GOT3 (cell line): ENCODE data around the gene TLCD2.
"Not testable (repeated sequence)": the region's sequence is repeated elsewhere in the genome, so short reads cannot be mapped to it uniquely, and the experiment has no call there.

Source experiments
- DNase-seq: peaks from one replicate; lab custom pipeline; 2025; ENCODE audit warnings: mixed read lengths; lab: John Stamatoyannopoulos, UW

TLCD2 gene, protein sequence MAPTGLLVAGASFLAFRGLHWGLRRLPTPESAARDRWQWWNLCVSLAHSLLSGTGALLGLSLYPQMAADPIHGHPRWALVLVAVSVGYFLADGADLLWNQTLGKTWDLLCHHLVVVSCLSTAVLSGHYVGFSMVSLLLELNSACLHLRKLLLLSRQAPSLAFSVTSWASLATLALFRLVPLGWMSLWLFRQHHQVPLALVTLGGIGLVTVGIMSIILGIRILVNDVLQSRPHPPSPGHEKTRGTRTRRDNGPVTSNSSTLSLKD

DNA sequence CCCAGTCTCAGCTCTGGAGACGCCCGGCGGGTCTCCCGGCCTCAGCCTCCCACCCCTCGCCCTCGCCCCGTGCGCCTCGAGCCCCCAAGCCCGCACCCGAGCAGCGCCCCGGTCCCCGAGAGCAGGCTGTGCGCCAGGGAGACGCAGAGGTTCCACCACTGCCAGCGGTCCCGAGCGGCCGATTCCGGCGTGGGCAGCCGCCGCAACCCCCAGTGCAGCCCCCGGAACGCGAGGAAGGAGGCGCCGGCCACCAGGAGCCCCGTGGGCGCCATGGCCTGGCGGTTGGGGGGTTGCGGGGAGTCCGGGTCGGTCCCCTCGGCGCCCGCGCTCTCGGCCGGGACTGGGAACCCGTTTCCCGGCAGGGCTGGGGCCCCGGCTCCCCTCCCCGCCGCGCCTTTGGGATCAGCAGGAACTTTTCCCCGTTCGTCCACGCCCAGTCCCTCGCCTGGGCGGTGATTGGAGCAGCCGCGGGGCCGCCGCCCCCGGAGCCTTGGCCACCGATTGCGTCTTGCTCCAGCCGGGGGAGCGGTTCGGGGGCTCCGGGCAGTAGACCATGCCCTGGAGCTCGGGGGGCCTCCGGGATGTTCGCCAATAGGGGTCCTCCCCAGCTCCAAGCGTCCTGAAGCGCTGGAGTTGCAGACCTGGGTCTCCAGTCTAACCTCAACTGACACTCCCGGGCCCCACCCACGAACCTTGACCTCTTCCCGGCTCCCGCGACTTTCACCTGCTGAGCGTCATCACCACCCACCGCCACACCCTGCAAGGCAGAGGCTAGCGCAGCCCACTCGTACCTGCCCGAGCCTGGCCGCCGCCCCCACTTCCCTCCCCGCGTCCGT, at the start of gene TLCD2:
TLCD2 (minus strand) TSS at position 407 of the 836 bp plus-strand sequence; CDS start at position 272, 135 bp downstream.
- no peak for DNase-seq

DNA sequence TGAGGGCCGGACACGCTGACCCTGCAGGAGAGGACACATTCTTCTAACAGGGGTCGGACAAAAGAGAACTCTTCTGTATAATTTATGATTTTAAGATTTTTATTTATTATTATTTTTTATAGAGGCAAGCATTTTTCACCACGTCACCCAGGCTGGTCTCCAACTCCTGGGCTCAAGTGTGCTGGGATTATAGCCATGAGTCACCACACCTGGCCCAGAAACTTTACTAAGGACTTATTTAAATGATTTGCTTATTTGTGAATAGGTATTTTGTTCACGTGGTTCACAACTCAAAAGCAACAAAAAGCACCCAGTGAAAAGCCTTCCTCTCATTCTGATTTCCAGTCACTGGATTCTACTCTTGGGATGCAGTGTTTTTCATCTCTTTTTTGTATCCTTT, 49.4 kb upstream of the TLCD2 start:
- no peak for DNase-seq

DNA sequence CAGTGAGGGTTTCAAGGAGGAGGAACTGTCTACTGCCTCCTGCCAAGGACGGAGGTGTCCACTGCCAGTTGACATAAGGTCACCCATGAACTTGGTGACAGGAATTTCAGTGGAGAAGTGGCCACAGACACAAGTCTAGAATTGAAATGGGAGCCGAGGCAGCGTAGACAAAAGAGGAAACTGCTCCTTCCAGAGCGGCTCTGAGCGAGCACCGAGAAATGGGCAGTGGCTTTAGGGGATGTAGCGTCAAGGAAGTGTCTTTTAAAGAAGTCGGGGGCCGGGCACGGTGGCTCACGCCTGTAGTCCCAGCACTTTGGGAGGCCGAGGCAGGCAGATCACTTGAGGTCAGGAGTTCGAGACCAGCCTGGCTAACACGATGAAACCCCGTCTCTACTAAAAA, 48.6 kb upstream of the TLCD2 start:
- no peak for DNase-seq

DNA sequence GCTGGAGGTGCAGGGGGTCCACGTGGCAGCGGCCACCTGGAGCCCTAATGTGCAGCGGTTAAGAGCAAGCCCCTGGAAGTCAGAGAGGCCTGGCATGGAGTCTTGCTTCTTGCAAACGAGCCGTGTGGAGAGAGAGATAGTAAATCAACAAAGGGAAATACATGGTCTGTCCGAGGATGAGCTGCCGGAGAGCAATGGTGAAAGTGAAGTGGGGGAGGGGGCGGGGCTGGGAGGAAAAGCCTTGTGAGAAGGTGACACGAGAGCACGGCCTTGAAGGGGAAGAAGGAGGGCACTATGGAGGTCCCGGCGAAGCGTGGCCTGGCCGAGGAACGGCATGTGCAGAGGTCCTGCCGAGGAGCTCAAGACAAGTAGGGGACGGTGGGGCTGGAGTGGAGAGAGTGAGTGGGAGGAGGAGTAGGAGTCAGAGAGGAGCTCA, 45.7 kb upstream of the TLCD2 start:
- no peak for DNase-seq

DNA sequence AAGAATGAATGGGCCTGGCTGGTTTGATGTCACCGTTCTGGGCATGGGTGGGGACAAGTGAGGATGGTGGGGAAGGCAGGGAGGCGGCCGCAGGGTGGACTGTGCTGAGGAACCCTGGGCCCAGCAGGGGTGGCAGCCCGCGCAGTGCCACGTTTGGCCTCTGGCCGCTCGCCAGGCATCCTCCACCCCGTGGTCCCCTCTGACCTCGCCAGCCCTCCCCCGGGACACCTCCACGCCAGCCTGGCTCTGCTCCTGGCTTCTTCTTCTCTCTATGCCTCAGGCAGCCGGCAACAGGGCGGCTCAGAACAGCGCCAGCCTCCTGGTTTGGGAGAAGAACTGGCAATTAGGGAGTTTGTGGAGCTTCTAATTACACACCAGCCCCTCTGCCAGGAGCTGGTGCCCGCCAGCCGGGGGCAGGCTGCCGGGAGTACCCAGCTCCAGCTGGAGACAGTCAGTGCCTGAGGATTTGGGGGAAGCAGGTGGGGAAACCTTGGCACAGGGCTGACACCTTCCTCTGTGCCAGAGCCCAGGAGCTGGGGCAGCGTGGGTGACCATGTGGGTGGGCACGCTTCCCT, 45.2 kb upstream of the TLCD2 start:
- no peak for DNase-seq

DNA sequence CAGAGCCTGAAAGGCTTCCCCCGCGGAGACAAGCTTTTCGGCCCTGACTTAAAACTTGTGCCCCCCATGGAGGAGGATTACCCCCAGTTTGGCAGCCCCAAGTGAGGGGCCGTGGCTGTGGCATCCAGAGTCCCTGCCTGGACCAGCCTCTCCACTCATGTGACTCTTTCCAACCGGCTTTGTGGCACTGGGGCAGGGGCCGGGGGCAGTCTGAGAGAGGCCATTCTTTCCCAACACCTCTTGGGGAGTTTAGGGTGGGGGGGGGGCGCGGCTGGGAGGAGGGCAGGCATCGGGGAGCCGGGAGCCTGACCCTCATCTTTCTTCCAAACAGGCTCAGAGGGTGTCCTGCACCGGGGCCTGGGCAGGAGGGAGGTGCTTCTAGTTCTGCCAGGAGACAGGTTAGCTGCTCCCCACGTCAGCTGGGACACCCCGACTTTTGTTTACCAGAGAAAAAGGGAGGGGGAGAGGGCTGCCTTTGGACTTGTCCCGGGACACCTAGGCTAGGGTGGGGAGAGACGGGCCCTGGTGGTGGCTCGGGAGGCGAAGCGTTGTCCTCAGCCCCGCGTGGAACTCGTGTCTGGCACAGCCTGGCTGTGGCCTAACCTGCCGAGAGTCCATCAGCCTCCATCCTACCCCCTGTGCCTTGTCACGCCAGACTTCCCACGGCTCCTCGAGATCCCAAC, 44.4 kb upstream of the TLCD2 start:
- DNase-seq: no peak

DNA sequence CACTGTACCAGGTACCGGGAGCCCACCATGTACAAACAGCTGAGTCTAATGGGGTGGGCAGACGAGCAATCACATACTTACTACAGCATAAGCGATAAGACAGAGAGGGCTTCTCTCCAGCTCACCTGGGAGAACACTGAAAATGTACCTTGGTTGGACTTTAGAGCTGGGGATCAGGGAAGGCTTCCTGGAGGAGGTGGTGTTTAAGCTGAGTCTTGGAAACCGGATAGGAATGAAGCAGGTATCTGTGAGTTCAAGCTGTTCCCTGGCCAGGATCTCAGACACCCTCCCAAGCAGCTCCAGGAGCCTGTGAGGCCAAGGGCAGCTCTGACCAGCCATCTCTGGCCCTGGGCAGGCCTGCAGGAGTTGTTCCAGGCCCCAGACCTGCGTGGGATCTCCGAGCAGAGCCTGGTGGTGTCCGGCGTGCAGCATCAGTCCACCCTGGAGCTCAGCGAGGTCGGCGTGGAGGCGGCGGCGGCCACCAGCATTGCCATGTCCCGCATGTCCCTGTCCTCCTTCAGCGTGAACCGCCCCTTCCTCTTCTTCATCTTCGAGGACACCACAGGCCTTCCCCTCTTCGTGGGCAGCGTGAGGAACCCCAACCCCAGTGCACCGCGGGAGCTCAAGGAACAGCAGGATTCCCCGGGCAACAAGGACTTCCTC, 43.7 kb upstream of the TLCD2 start:
- no peak for DNase-seq

DNA sequence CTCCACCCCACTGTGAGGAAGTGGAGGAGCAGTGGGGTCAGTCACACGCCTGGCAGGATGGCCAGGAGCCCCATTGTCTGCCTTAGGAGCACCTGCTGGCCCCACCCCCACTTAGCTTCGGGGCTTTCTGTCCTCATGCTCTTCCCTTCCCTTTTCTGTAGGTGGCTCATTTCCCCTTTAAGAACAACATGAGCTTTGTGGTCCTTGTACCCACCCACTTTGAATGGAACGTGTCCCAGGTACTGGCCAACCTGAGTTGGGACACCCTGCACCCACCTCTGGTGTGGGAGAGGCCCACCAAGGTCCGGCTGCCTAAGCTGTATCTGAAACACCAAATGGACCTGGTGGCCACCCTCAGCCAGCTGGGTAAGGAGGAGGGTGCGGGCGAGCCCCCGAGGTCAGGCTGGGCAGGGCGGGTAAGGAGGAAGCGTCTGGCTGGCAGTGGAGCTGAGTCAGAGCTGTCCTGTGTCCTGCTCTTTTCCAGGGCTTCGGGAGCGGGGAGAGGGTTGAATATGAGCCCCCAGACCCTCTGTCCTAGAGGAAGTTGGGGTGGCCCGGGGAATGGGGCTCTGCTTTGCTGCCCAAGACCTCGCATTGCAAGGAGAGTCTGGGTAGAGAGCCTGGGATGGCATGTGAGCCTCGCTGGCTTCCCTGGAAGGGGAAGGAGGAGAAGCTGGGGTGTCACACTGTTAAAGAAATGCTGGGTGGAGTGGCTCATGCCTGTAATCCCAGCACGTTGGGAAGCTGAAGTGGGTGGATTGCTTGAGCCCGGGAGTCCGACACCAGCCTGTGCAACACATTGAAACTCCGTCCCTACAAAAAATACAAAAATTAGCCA, 42.5 kb upstream of the TLCD2 start:
- no peak for DNase-seq

DNA sequence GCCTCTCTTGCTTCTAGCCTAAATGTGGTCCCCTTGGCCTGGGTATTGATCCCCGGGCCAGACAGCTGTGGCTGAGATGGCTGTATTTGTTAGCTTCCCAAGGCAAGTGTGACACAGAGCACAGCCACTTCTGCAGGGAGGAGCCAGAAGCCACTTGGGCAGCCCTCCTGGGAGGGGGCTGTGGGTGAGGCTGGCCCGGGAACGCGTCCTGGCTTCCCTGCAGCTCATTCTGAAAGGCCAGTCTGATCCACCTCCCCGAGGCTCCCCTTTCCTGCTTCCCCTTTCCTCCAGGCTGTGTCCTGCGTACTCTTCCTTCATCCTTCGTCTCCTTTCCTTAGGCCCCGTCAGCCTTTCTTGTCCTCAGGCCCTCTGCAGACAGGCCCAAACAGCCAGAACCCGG, 40.5 kb upstream of the TLCD2 start:
- DNase-seq: no peak

DNA sequence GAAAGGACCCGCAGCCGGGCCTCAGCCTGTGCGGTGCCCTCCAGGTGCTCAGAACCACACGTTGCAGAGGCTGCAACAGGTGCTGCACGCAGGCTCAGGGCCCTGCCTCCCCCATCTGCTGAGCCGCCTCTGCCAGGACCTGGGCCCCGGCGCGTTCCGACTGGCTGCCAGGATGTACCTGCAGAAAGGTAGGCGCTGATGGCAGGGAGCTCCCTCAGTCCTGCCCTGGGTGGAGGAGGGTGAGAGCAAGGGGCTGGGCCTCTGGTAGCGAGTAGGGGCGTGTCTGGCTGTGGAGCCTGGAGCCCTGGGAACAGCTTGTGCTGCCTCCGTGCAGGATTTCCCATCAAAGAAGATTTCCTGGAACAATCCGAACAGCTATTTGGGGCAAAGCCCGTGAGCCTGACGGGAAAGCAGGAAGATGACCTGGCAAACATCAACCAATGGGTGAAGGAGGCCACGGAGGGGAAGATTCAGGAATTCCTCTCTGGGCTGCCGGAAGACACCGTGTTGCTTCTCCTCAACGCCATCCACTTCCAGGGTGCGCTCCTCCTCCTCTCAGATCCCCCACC, 36.9 kb upstream of the TLCD2 start:
- DNase-seq: no peak

DNA sequence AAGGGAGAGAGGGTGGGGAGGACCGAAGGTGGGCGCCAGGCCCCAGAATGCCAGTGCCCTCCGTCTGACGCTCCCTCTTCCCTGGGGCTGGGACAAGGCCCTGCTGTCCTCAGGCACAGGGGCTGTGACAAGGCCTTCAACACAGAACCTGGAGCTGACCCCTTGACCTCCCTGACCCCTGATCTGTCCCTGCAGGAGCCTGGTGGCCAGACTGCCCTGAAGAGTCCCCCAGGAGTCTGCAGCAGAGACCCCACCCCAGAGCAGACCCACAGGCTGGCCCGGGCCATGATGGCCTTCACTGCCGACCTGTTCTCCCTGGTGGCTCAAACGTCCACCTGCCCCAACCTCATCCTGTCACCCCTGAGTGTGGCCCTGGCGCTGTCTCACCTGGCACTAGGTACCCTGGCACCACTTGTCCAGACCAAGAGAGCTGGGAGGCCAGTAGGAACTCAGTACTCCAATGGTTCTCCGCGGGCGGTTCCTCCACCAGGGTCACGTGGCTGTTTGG, 35.4 kb upstream of the TLCD2 start:
- DNase-seq: no peak

DNA sequence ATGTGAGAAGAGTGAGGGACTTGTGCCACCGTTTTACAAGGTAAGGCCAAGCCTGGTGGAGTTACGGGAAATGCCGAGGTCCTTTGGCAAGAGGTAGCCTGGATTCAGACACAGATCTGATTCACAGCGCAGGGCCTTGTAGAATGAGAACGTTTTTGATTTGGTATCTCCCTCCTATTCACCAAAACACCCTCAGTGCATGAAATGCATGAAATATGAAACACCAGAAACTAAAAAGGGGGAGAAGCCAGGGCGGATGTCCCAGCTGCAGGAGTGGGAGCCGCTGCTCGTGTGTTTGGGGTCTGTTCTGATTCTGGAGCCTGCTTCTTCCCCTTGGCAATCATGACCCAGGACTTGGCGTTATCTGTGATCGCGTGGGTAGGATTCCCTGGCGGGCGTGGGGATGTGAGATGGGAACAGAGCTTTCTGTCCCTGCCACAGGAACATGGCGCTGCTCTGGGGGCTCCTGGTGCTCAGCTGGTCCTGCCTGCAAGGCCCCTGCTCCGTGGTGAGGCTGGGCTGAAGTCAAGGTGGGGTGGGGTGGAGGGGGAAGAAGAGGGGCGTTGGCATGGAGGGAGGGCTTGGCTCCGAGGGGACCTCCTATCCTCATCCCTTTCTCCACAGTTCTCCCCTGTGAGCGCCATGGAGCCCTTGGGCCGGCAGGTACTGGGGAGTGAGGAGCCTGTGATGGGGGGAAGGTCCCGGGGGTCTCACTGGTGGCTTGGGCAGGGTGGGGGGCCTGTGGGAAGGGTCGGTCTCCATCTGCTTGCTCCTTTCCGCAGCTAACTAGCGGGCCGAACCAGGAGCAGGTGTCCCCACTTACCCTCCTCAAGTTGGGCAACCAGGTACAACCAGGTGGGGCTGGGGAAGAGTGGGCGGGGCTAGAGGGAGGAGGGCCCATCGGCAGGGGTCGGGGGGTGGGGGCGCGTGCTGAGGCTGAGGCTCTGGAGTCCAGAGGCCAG, 34.7 kb upstream of the TLCD2 start:
- DNase-seq: no peak

DNA sequence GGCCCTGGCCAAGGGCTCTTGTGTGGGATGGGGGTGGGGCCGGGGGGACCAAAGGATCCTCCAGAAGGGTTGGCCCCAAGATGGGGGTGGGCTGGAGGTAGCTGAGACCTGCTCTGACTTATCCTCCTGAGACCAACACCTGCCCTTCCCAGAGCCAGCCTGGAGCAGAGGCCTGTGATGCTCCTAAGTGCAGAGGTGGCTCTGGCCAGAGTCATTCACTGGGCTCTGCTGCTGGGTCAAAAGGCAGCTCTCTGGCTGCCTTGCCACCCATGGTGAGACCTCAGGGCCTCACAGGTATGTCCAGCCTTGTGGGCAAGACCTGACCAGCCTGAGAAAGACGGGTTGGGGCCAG, 32.9 kb upstream of the TLCD2 start:
- DNase-seq: no peak

DNA sequence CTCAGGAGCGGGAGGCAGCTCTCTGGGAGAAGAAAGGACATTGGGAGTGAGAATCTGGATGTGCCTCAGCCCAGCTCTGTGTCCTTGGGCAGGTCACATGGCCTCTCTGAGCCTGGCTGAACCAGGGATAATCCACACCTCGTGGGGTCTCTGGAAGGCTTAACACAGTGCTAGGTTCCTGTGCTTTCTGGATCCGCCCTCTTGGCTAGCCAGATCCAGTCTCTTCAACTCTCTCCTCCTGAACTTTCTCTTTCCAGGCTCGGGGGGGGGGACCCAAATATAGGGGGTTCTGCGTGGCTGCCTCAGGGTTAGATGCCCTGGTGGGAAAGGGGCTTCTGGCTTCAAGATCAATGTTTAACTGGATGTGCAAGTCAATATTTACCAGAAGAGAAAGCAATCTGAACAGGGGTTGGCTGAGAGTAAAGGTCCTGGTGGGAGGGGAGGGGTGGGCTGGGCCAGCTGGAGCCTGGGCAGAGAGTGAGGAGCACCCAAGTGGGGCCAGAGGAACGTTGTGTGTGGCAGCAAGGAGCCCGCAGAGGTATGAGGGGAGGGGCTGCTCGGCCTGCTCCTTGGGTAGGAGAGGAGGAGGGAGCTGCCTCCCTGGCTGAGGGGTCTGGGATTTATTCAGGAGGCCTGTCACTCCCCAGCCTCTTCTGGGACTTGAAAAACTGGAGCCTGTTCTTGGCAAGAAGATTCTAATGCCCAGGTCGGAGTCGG, 32.4 kb upstream of the TLCD2 start, which contains the start of gene SERPINF2:
SERPINF2 (plus strand) TSS at position 501 of the 717 bp plus-strand sequence. CDS start 2,125 bp downstream, outside the sequence.
- no peak for DNase-seq

DNA sequence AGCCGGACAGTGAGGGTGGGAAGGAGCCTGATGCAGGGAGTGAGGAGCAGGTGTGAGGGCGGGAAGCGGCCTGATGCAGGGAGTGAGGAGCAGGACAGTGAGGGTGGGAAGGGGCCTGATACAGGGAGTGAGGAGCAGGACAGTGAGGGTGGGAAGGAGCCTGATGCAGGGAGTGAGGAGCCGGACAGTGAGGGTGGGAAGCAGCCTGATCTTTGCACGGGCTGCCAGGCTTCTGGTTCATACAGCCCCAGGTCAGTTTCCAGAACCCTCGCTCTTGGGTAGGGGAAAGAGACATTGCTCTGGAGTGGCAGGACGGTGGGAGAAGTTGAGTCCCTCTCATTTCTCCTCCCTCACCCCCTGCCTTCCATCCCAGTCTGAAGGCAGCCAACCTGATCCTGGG, 31.7 kb upstream of the TLCD2 start:
- not testable (repeated sequence) for DNase-seq

DNA sequence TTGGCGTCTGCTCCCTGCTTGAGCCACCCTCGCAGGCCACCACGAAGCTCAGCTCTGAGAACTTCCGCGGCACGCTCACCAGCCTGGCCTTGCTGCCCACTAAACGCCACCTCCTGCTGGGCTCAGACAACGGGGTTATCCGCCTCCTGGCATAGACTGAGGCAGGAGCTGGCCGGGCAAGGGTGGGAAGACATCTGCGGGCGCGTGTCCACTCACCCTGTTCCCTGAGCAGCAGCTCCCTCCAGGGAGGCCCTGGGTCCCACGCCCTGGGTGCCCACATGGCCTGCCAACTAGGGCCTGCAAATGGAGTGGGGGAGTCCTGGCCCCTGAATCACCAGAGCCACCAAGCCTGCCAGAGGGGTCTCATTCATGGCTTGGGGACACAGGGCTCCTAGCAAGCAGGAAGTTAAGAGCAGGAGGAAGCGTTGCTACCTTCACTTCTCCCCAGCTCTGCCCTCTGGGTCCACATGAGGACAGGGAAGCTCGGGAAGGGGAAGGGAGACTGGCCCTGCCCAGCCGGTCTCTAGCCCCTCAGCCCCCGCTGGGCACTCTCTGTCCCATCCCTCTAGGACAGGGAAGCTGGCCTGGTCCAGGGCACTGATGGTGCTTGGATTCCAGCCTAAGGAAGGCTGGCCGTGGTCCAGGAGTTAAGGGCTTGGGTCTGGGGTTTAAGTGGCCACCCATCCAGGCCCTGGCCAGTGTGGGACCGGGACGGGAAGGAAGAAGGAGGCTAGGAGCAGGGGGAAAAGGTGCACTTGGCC, 27.5 kb upstream of the TLCD2 start:
- DNase-seq: no peak

DNA sequence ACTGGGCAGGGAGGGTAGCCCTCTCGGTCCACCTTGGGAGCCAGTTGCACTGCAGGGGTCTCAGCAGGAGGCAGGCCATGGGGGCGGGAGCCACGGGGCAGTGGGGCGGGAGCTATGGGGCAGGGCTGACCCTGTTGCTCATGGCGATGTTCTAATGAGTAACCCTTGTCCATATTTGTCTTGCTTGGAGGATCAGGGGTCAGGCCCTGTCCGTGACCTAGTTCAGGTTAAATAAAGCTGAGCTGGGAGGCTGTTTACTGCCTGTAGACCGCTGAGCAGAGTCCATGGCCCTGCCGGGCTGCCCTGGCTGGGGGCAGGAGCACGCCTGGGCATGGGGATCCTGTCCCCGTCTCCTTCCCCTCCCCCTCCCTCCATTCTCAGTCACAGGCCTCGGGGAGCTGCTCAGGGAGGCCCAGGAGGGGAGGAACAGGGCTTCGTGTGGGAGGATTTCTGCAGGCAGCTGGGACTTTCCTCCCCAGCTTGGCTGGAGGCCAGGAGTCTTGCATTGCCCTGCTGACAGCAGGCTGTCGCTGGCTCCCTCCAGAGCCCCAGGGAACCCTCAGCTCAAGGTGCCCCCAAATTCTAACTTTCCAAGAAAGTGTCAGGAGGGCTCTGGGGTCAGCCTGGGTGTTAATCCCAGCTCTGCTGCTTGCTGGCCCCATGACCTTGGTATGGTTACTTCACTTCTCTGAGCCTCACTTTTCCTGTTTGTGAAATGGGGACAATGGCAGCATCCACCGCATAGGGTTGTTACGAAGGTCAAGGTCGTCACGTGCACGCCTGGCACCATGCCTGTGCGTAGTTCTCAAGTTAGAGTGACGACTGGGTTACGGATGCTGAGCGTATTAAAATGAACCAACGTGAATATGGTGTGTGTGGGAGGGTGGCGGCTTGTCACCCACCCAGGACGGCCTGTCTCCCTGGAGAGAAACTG, 26.4 kb upstream of the TLCD2 start:
- no peak for DNase-seq
